Suppressor macrophage treated with lipopolysaccharide for 1 hour (primary cell): Measurements from ENCODE around the gene C3orf18.

Source experiments
- DNase-seq, 3 donors: peaks; one replicate each; pipeline ENCODE4 v3.0.0-alpha.2; 2020 to 2022

The C3orf18 gene

GRCh38 chr3:50577348-50577747, 9.8 kb upstream of the C3orf18 start:
- DNase-seq = no peak

DNA sequence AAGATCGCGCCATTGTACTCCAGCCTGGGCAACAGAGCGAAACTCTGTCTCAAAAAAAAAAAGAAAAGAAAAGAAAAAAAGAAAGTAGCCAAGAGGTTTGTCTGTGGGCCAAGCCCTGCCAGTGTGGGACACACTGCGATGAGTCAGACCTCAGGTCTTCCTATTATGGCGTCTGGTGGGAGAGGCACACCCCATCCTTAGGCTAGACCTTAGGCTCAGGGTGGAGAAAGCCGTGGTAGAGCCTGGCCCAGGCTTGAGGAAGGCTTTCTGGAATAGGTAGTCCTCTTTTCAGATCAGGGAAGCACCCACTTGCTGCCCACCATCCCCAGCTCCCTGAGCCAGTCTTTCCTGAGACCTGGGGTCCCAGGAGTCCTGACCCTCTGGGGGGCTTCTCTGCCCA, 7.8 kb upstream of the C3orf18 start:
- no peak for DNase-seq

DNA sequence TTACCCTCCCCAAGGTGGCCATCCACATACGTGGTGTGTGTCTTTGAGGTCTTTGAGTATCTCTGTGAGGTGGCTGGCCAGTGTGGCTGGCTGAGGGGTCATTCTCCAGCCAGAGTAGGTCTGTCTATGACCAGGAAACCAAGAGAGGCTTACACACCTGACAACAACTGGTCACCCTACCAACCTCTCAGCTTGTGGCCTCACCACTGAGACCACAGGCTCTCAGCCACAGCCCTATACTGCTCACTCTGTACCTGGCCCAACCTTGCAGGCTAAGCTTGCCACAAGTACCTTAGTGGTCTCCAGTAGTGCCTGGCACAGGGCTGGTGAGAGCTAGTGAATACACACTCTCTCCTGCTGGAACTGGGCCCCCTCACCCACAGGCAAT, 6.9 kb upstream of the C3orf18 start:
- no peak for DNase-seq

DNA sequence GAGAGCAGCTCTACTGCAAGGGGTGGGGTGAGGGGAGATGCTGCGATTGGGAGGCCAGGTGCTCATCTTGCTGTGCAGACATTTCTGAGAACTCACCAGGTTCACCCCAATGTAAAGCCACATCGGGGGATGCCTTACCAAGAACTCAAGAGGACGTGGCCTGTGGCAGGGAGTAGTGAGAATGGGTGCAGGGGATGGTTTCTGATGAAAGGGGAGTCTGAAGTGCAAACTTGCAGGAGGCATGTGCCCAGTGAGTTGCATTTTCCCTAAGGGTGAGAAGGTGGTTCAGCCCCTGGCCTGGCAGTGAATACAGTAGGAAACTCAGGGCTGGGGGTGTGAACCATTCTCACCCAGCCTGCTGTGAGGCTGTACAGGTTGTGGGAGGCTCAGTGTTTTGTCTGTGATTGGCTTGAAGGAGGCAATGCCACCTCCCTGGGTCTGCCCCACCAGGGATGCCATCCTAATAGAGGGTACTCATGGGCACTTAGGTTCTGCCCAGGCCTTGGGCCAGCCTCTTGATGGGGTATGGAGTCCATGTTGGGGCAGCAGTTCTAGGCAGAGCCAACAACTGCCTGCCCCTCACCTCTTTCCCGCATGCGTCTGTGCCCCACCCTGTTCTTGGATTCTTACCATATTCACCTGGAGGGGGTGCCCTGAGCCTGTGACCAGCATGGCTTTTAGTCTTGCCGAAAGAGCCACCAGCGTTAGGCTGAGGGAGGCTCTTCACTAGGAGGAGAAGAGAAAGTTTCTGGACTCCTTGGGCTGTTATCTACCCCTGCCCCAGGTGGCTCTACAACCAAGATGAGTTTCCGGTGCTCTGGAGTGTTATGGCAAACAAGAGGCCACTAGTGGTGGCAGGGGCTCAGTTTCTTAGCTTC, 6.3 kb upstream of the C3orf18 start:
- no peak for DNase-seq

DNA sequence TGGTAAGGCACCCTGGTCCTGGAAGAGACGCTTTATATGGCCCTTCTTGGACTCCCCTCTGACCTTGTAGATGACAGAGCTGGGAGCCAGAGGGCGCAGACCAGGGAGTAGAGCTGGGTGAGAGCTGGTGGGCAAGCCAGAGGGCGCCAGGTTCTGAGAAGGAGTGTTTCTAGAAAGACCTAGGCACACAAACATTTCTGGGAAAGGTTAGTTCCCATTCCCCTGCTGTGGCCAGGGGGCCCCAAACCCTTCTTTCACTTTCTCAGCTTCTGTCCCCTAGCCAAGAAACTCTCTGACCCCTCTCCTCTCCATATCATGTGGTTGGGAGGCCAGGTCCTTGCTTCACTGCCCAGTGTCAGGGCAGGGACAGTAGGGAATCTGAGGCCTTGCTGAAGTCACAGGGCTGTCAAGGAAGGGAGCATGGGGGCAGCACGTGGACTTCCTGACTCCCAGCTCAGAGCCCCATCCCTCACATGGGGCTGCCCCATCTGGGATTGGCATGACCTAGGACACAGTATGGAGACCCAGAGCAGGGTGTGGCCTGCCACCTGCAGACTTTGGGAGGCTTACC, 5.3 kb upstream of the C3orf18 start:
- no peak for DNase-seq

GRCh38 chr3:50572158-50572557, 4.6 kb upstream of the C3orf18 start:
- DNase-seq = peak; percentile 79 to 89 (median 84)

GRCh38 chr3:50571486-50571885, 3.9 kb upstream of the C3orf18 start:
- DNase-seq = no peak

GRCh38 chr3:50570508-50571279, 3.1 kb upstream of the C3orf18 start:
- no peak for DNase-seq

- DNase-seq = peak; percentile 98 to 100 (median 99)
Observed at GRCh38 chr3:50568947-50569749, 1.6 kb upstream of the C3orf18 start, which contains the start of gene HEMK1. Gene HEMK1 (plus strand): TSS chr3:50569522. CDS start chr3:50571105, 1,583 bp downstream.

DNA sequence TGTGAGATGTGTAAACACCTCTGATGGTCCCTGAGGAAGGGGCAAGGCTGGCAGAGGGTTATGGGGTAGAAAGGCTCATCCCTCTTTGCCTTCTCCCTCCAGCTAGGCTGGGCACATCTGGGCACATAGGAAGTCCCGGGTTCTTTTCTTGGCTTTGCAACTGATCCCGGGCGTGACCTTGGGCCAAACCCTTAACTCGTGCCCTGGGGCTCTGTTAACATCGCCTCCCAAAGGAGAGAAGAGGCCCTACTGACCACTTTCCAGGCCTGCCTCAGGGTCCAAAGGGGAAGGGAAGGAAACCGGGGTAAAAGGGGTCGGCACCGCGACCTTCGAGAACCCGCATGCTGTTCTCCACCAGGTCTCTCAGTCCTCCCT, 549 bp downstream of the C3orf18 start:
- no peak for DNase-seq

DNA sequence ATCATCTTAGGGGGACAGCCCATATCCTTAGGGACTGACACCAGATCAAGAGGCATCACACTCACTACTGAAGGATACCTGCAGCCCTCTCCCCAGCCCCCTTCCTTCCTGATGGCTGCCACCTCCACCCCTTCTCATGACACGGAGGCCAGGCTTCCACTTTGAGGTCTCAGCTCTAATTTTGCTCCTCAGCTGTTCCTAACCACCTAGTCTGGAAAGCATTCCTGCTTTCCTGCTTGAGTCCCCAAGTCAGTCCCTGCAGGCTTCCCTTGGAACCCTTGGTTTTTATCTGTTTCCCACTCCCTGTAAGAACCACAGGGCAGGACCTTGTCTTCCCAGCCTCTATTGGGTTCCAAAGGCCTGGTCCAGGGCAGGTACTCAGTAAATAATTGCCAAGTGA, 3.2 kb downstream of the C3orf18 start:
- no peak for DNase-seq

DNA sequence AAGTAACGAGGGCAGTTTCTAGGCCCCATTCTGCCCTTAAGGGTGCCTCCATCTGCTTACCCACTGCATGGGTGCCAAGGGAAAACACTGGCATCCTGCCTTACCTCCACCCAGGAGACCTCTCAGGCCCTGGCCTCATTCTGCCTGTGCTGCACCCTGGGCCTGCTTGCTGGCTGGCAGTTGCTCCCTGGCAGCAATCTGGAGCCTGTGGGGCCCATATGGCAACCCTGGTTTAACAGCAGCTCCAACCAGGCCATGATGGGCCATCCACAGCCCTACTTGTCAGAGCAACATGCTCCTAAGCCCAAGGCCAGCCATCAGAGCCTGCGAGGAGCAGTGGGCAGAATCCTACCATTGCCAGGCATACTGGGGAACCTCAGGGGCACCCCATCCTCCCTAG, 3.7 kb downstream of the C3orf18 start:
- no peak for DNase-seq

DNA sequence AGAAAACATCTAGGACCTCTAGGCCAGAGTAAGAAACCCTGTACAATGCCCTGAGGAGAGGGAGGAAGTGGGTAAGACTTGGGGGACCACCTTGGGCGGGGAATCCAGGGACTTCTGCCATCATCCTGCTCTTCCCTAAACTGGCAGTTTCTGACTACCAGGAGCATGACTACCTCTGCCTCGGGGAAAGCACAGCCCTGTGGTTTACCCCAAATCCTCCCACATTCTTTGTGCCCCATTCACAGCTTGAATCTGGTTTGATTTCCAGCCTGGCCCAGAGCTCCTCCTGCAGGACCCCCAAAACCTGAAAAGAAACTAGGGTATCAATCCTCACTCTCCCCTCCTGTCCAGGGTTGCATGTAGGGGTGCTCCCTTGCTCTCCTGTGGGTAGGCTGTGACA, 4.7 kb downstream of the C3orf18 start:
- peak; percentile 64 to 82 (median 77) for DNase-seq

DNA sequence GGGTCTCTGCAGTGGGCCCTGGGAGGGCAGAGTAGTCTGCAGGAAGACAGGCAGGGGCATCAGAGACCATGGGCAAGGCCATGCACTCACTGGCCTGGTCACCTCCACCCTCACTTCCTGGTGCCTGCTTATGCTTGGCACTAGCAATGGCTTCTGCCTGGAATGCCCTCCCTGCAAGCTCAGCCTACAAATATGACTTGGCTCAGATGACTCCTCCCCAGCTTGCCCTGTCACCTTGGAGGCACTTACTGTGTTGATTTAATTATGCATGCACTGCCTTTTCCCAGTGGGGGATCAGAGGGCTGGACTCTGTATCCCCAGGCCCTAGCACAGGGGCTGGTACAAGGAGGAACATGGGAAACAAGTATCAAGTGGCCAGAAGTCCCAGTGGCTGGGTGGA, 7.8 kb downstream of the C3orf18 start:
- no peak for DNase-seq

- DNase-seq = no peak
Observed at GRCh38 chr3:50557915-50558314, 9.6 kb downstream of the C3orf18 start.

GRCh38 chr3:50557106-50557505, 10.4 kb downstream of the C3orf18 start:
- DNase-seq = no peak

- DNase-seq = no peak
Observed at GRCh38 chr3:50554553-50554952, 13.0 kb downstream of the C3orf18 start.

- DNase-seq = no peak
Observed at GRCh38 chr3:50552598-50552997, 14.9 kb downstream of the C3orf18 start.

- no peak for DNase-seq
Observed at GRCh38 chr3:50551681-50552435, 15.7 kb downstream of the C3orf18 start.

GRCh38 chr3:50551054-50551659, 16.4 kb downstream of the C3orf18 start:
- DNase-seq = no peak

- peak; percentile 66 to 77 (median 74) for DNase-seq
Observed at GRCh38 chr3:50550079-50550736, 17.3 kb downstream of the C3orf18 start.
